RPMI7951 (cell line): ENCODE data around the gene C1orf53. TPM values are rescaled to one million over a fixed set of nuclear protein-coding genes. Genes with fewer than 3 reads are reported as not detected.

ENCODE experiments used
- DNase-seq: peaks from one replicate; pipeline ENCODE4 v3.0.0-alpha.2; 2012; ENCODE audit warnings: low read depth
- total RNA-seq: library from RNA; depleted of rRNA; stranded (reverse); fragments of >200 nt; shearing (Covaris generic); gene quantifications from 2 replicates; pipeline ENCODE4 v1.2.3, GENCODE V29; 2014; rRNA removed

Gene C1orf53
- total RNA-seq, 1 experiment from 2014 or later: 8.3 TPM

DNA sequence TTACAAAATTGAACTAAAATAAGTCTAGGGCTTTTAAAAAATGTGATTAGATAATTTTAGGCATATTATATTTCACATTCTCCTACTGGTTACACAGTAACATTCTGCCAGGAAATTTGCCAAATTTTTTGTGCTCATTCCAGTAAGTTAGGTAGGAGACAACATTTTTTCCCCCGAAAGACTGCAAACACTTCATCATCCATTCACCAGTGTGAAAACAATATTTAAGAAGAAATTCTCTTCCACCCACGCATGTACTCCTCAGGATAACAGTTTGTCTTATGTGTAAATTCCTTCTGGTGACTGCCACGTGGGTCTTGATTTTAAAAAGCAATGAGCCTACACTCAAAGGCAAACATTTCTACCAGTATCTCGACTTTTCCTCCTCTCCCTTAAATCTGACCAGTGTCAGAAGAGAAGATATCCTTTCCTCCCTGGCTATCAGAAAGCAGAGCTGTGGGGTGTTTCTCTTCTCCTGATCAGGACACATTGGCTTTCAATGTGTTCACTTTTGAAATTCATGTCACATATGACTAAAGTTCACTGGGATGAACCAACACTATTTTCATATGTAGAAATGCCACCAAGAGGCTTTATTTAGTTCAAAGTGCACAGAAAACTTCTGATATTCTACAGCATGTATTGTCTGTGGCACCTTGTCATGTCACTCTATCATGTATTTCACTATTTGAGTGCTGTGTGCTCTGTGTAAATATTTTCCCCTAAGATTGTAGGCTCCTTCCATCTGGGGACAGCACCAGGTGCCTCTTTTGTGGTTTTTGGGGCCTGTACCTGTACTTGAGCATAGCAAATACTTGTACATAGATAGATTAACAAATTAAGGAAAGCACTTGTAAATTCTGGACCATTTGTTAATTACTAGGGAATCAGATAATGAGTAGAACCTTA is 53.3 kb downstream of the C1orf53 start:
- DNase-seq: no peak

Other genes starting within 250 kb of the C1orf53 start
- 6.7 and 10.6 TPM in 2 replicates for gene DENND1B, start 127.2 kb upstream of the C1orf53 start, total RNA-seq
- gene LHX9, start 14.7 kb downstream of the C1orf53 start, total RNA-seq: 0.12 TPM in 1 of 2 replicates, not detected in the other